Stimulated activated CD8-positive, alpha-beta memory T cell treated with anti-CD3 and anti-CD28 coated beads, Interleukin-12 subunit alpha, Interleukin-12 subunit beta, amount 100 ng/mL, for 24 hours (primary cell): ENCODE results near the gene BMPER.
"Not testable (repeated sequence)": the region's sequence is repeated elsewhere in the genome, so short reads cannot be mapped to it uniquely, and the experiment has no call there.

Experiments used
- DNase-seq: peaks from one replicate; pipeline ENCODE4 v3.0.0-alpha.2; 2020; ENCODE audit errors: extremely low read depth

Gene BMPER

GRCh38 chr7:34135924-34136323 is 230.6 kb downstream of the BMPER start:
- no peak for DNase-seq

GRCh38 chr7:34136698-34137097 is 231.4 kb downstream of the BMPER start:
- DNase-seq: no peak

GRCh38 chr7:34137176-34137575 is 231.8 kb downstream of the BMPER start:
- DNase-seq: no peak

GRCh38 chr7:34138483-34138882 is 233.1 kb downstream of the BMPER start:
- no peak for DNase-seq

DNA sequence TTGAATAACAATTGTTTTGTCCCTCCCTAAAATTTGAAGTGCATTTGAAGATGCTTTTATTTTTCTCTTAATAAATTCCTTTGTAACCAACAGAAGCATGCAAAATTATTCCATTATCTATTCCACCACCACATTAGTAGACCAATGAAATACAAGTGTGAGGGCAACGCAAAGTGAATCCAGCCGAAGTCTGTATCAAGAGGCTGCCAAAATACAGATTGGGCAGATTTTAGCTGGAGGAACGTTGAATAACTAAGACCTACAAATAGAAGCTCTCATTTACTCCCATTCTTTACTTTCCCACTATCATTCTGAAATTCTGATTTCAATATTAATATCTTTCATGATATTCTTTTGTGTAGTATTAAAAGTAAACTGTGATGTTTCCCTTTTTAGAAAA is 233.7 kb downstream of the BMPER start:
- DNase-seq: no peak

DNA sequence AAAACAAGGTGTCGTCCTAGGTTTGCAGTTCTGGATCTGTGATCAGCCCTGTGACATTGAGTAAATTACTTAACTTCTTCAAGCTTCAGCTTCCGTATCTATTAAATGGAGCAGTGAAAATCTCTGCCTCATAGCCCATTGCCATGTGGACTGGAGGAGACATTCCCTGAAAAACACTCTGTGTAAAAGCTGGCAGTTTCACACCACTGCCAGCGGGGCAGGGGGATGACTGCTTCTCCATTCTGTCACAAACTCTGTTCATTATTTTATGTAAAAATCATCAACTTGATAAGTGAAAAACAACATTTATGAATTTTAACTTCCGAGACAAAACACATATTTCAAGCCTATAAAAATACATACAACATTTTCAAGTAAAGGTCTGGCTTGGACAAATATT is 234.7 kb downstream of the BMPER start:
- no peak for DNase-seq

GRCh38 chr7:34143402-34143801 is 238.1 kb downstream of the BMPER start:
- DNase-seq: no peak

DNA sequence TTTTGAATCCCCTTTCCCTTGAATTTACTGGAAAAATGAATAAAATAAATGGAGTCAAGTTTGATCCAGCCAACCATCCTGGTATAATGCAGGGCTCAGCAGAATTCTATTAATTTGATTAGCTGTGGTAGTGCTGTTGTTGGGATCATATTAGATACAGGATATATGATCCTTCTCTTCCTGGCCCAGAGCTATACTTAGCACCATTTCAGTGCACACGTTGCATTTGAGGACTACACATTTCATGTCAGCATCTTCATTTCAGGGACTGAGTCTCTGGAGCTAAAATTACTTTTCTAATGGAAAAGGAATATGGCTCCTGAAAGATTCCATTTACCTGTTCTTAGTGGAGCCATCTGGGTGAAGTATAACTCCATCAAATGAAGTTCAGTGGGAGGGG is 240.3 kb downstream of the BMPER start:
- DNase-seq: no peak

GRCh38 chr7:34153656-34154270 is 248.4 kb downstream of the BMPER start:
- no peak for DNase-seq

DNA sequence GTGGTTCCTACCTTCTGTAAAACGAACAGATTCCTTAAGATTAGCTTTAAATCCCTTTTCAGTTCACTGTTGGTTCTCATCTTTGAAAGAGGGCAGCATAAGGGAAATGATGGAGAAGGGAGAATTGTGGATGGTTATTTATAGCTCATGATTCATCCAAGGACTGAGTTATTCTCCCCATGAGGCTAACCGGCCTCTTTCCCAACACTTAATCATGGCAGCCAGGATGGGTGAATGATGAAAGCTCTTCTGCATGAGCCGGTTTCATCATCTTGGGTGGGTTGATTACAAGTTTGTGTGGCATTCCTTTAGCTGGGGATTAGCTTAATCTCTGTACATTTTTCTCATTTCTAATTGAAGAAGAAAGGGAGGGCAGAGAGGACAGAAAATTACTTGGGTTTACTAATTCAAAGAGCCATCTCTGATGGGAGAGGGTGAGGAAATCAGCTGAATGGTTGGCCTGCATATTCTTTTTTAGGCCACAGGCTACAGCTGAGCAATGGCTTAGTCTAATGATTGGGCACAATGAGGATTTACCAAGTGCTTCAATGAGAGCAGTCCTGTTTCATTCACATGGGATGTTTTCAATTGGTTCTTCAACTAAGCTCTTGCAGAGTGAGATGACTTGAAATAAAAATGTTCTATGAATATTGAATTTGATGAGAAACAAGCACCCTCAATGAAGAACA is 250.0 kb downstream of the BMPER start:
- no peak for DNase-seq

GRCh38 chr7:34156336-34156735 is 251.0 kb downstream of the BMPER start:
- no peak for DNase-seq

DNA sequence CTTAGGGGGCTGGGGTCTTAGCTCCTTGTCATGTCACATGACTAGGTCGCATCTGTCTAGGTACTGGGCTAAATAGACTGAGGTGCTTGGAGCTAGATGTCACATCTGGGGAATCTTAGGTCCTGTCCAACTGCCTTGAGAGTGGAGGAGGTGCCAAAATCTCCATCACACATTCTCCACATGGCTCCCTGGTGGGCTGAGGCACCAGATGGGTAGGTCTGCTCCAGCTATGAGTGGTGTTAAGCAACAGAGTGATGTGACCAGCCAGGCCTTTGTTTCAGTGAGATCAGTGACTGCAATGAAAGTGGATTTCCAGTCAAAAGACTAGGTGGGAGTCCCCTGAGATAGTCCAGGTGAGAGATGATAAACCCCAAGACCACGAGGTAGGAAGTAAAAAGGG is 251.8 kb downstream of the BMPER start:
- DNase-seq: no peak

- no peak for DNase-seq
Observed at GRCh38 chr7:34158368-34159153, 253.2 kb downstream of the BMPER start.

DNA sequence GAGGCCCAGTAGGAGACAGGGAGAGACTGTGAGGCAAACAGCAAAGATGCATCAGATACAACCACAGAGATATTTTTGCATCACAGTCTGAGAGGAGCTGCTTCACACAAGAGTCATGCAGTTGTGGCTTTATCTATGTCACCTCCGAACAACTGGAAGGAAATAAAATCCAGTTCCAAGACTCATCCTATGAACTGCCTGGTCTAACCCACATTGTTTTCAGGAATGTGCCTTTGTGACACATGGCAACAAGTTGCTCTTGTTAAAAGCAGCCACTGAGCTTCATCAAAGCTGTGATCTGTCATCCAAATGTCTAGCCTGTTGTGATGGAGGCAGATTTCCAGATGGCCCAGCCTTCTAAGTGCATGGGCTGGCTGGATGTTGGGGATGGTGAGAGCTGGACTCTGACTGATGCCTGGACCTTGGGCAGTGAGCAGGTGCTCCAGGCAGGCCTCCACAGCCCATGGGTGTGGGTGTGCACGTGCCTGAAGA is 255.0 kb downstream of the BMPER start:
- no peak for DNase-seq

DNA sequence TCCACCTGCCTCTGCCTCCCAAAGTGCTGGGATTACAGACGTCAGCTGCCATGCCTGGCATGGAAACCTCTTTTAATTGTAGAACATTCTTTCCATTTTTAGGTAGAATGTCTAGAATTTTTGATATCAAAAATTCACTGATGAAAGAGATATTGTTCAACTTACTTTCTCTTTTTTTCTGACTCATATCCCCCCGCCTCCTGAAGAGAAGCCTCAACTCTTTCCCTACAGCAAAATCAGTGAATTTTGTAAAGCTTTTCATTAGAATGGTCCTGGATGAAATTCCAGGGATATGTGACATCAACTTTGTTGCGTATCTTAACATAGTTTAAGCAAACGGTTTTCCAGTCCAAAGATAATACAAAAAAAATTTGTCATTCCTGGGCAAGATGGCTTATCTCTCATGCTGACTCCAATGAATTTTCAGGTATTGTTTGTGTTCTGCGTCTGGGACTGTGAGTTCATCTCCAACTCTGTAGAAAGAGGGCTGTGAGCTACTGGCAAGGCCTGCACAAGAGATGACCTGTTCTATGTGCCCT is 256.8 kb downstream of the BMPER start:
- DNase-seq: no peak

DNA sequence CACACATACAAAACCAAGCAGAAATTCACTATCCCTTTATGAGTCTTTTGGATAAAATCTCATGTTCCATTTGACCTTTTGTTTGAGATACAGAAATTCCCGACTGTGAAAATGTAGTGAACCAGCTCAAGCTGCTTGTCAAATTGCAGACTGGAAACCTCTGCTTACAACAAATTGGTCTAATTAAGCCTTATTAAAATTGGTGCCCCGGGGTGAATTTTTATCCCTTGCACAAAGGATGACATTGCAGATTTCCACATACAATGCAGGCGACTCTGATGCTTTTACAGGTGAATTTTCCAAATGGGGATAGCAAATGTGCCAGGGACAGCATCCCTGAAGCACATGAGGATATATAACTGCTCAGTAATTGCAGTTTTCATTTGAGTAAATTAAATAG is 257.3 kb downstream of the BMPER start:
- DNase-seq: no peak

GRCh38 chr7:34163956-34164355 is 258.6 kb downstream of the BMPER start:
- no peak for DNase-seq

- no peak for DNase-seq
Observed at GRCh38 chr7:34165466-34165865, 260.1 kb downstream of the BMPER start.

- no peak for DNase-seq
Observed at GRCh38 chr7:34165927-34166550, 260.7 kb downstream of the BMPER start.

GRCh38 chr7:34168013-34168412 is 262.7 kb downstream of the BMPER start:
- DNase-seq: no peak

DNA sequence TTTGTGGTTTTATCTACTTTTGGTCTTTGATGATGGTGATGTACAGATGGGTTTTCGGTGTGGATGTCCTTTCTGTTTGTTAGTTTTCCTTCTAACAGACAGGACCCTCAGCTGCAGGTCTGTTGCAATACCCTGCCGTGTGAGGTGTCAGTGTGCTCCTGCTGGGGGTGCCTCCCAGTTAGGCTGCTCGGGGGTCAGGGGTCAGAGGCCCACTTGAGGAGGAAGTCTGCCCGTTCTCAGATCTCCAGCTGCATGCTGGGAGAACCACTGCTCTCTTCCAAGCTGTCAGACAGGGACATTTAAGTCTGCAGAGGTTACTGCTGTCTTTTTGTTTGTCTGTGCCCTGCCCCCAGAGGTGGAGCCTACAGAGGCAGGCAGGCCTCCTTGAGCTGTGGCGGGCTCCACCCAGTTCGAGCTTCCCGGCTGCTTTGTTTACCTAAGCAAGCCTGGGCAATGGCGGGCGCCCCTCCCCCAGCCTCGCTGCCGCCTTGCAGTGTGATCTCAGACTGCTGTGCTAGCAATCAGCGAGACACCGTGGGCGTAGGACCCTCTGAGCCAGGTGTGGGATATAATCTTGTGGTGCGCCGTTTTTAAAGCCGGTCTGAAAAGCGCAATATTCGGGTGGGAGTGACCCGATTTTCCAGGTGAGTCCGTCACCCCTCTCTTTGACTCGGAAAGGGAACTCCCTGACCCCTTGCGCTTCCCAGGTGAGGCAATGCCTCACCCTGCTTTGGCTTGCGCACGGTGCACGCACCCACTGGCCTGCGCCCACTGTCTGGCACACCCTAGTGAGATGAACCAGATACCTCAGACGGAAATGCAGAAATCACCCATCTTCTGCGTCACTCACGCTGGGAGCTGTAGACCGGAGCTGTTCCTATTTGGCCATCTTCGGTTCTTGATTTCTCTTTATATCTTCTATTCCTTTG is 269.6 kb downstream of the BMPER start:
- DNase-seq: not testable (repeated sequence)
